Breast epithelium (tissue), 4 donors: ENCODE measurements around the gene OR2A42. TPM values are rescaled to one million over a fixed set of nuclear protein-coding genes. Genes with fewer than 3 reads are reported as not detected.
"Not testable (repeated sequence)": the region's sequence is repeated elsewhere in the genome, so short reads cannot be mapped to it uniquely, and the experiment has no call there.

Source experiments
- DNase-seq, 2 donors: peaks; one replicate each; pipeline ENCODE4 v3.0.0-alpha.2; 2019; ENCODE audit warnings: low spot score in 2 of 2
- H3K27ac ChIP-seq, 2 donors: fragments of 200-600 bp; sonication (generic) in 1 of 2; one replicate each; pipeline ENCODE4 v1.5.1; 2016 to 2019; ENCODE audit warnings: mild to moderate bottlenecking in 1 of 2
- H3K27me3 ChIP-seq, 2 donors: fragments of 200-600 bp; sonication (generic) in 1 of 2; one replicate each; pipeline versions ENCODE4 v1.5.1 to v1.6.0; 2017 to 2019; ENCODE audit warnings: control low read depth in 1 of 2, mild to moderate bottlenecking in 1 of 2
- H3K36me3 ChIP-seq: fragments of 200-600 bp; one replicate; pipeline ENCODE4 v1.5.1; 2019
- H3K4me1 ChIP-seq, 2 donors: fragments of 200-600 bp; sonication (generic); one replicate each; pipeline ENCODE4 v1.5.1; 2016 to 2019; ENCODE audit warnings: control low read depth in 1 of 2
- H3K4me3 ChIP-seq, 3 donors: fragments of 200-600 bp; sonication (generic); 1 replicate in 2 of 3; 2 replicates in 1 of 3; pipeline ENCODE4 v1.5.1; 2016 to 2019; ENCODE audit warnings: mild to moderate bottlenecking in 3 of 3, moderate library complexity in 2 of 3
- H3K9me3 ChIP-seq, 2 donors: fragments of 200-600 bp; sonication (generic) in 1 of 2; one replicate each; pipeline ENCODE4 v1.5.1; 2016 to 2019; ENCODE audit warnings: control low read depth in 1 of 2
- intact Hi-C: fragments of 100-400 bp; cut with DNase I; formaldehyde crosslinking; loops from one replicate; pipeline ENCODE4 v1.15.1; 2023; ENCODE audit warnings: low total_unique reads
- total RNA-seq, 3 donors: library from RNA; depleted of rRNA; stranded (reverse); fragments of >200 nt; gene quantifications; one replicate each; pipeline ENCODE4 v1.1.0, GENCODE V29; 2016
- TF ChIP-seq, protein P1 (sequence below), 3 donors: fragments of 450-650 bp; IDR thresholded peaks; one replicate each; pipeline ENCODE4 v1.5.1; 2016 to 2017; ENCODE audit warnings: antibody characterized with exemption in 3 of 3, mild to moderate bottlenecking in 3 of 3, moderate library complexity in 3 of 3

Gene OR2A42
- total RNA-seq, 3 donors from 2014 or later: under 0.01 to 0.66 (median 0.15) TPM

DNA sequence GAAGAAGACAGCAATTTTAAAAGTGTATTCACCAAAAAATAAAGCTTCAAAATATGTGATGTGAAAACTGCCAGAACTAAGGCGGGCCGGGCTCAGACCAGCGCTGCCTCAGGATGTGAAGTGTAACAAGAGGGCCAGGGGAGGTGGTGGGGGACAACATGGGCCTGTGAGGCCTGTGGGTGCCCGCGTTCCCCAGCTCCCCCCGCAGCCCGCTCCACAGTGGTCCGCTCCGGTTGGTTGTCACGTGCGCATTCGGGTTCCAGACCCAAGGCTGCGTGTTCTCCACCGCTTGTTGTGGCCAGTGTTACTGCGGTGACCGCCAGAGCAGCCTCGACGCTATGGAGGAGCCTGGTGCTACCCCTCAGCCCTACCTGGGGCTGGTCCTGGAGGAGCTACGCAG is 56.2 kb downstream of the OR2A42 start, which contains the start of gene CTAGE4:
Gene CTAGE4, plus strand, starts transcription at position 301 of the 400 bp plus-strand sequence. Its CDS starts 38 bp downstream, at position 339.
- intact Hi-C loops, DNase-seq, H3K4me1 ChIP-seq, H3K9me3 ChIP-seq, H3K36me3 ChIP-seq, H3K4me3 ChIP-seq, H3K27ac ChIP-seq, H3K27me3 ChIP-seq: not testable (repeated sequence)

DNA sequence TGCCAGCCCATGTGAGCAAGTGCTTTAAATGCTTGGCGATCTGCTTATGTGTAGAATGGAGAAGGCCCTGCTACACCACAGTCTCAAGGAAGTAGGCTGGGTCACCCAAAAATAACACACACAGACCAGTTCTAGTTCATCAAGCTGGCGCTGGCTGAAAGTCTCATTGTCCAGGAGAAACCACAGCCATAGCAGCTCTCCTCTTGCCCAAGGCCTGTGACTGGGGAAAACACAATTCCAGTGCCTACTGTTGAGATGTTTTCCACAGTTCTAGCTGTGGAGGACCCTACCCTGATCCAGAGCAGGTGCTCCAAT is 60.3 kb downstream of the OR2A42 start:
- DNase-seq: peak in 1 of 2 donors; percentile 35
- intact Hi-C loops, H3K27me3 ChIP-seq: not testable (repeated sequence)

DNA sequence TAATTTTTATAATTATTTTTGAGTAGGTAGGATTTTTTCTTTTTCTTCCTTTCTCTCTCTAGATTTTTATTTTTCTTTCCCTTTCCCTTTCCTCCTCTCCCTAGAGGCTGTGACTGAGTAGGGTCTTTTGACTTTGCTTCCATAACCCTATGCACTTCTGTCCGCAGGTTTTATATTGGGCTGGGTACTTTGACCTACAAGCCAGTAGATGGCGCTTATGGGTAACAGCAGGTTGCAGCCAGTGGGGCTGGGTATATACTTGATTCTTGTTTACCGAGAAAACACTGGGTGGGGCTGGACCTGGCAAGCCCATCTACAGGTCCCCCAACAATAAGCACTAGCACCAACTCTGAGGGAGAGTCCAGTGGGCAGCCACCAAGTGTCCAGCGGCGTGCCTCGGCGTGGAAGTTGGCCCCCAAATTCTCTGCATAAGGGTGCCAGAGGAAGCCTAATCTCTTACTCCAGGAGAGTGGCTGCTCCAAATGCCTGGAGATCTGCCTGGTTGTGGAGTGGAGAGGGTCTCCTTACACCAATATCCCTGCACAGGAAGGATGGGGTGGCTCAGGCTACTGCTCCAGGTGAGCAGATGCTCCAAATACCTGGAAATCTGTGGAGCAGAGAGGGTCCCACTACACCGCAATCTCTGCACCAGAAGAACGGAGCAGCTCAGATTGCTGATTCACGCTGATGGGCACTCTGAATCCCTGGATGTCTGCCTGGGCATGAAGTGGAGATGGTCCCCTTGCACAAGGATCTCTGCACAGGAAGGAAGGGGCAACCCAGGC is 60.8 kb downstream of the OR2A42 start:
- H3K27me3 ChIP-seq, H3K4me1 ChIP-seq, DNase-seq, H3K36me3 ChIP-seq, intact Hi-C loops, H3K9me3 ChIP-seq, H3K27ac ChIP-seq, H3K4me3 ChIP-seq: not testable (repeated sequence)
- TF ChIP-seq, protein P1, sequence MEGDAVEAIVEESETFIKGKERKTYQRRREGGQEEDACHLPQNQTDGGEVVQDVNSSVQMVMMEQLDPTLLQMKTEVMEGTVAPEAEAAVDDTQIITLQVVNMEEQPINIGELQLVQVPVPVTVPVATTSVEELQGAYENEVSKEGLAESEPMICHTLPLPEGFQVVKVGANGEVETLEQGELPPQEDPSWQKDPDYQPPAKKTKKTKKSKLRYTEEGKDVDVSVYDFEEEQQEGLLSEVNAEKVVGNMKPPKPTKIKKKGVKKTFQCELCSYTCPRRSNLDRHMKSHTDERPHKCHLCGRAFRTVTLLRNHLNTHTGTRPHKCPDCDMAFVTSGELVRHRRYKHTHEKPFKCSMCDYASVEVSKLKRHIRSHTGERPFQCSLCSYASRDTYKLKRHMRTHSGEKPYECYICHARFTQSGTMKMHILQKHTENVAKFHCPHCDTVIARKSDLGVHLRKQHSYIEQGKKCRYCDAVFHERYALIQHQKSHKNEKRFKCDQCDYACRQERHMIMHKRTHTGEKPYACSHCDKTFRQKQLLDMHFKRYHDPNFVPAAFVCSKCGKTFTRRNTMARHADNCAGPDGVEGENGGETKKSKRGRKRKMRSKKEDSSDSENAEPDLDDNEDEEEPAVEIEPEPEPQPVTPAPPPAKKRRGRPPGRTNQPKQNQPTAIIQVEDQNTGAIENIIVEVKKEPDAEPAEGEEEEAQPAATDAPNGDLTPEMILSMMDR (IDR thresholded peaks at IDR 0.05): peak in 2 of 3 donors; percentile 41 to 61

More for the DNA sequence above, 60.3 kb downstream of the OR2A42 start:
- not testable (repeated sequence) for H3K4me3 ChIP-seq, H3K4me1 ChIP-seq, H3K27ac ChIP-seq, H3K9me3 ChIP-seq, H3K36me3 ChIP-seq

Other genes starting within 250 kb of the OR2A42 start
- gene OR6B1, start 239.3 kb downstream of the OR2A42 start, total RNA-seq: not detected
- not detected for gene OR2A5, start 190.7 kb downstream of the OR2A42 start, total RNA-seq
- not detected for gene OR2A25, start 169.8 kb downstream of the OR2A42 start, total RNA-seq
- not detected for gene OR2A12, start 153.3 kb downstream of the OR2A42 start, total RNA-seq
- gene OR2A2, start 130.0 kb downstream of the OR2A42 start, total RNA-seq: not detected
- not detected for gene OR2A14, start 116.4 kb downstream of the OR2A42 start, total RNA-seq
- 10 to 100 TPM in 1 of 3 donors, 1 to 10 TPM in 1, under 1 TPM in 1; 0.80 to 31.5 (median 8.8) TPM for gene CTAGE4, start 56.1 kb downstream of the OR2A42 start, total RNA-seq
- 10 to 100 TPM in 2 of 3 donors, 1 to 10 TPM in 1; 4.3 to 31.8 (median 15.4) TPM for gene ARHGEF35, start 43.8 kb downstream of the OR2A42 start, total RNA-seq
- gene OR2A7, start 25.2 kb upstream of the OR2A42 start, total RNA-seq: 10 to 100 TPM in 2 of 3 donors, 1 to 10 TPM in 1; 4.2 to 59.0 (median 14.7) TPM
- 1 to 10 TPM in 2 of 3 donors, under 1 TPM in 1; 0.48 to 4.3 (median 2.9) TPM for gene CTAGE8, start 29.7 kb upstream of the OR2A42 start, total RNA-seq
- under 1 TPM; 0.15 to 0.33 (median 0.32) TPM for gene OR2A1, start 72.8 kb upstream of the OR2A42 start, total RNA-seq
- 10 to 100 TPM in 2 of 3 donors, 1 to 10 TPM in 1; 5.9 to 71.7 (median 31.8) TPM for gene ARHGEF5, start 115.8 kb upstream of the OR2A42 start, total RNA-seq
- gene NOBOX, start 164.1 kb upstream of the OR2A42 start, total RNA-seq: not detected